22Rv1 (cell line): Measurements from ENCODE around the gene NINJ2.

Experiments used
- ZFX ChIP-seq: fragments of 450-650 bp; IDR thresholded peaks from 2 replicates; pipeline ENCODE4 v1.6.1; 2017; ENCODE audit warnings: antibody characterized with exemption, borderline replicate concordance
- TF ChIP-seq, protein P1 (sequence below): fragments of 450-650 bp; IDR thresholded peaks from 2 replicates; pipeline ENCODE4 v1.5.1; 2017; ENCODE audit warnings: mild to moderate bottlenecking

DNA sequence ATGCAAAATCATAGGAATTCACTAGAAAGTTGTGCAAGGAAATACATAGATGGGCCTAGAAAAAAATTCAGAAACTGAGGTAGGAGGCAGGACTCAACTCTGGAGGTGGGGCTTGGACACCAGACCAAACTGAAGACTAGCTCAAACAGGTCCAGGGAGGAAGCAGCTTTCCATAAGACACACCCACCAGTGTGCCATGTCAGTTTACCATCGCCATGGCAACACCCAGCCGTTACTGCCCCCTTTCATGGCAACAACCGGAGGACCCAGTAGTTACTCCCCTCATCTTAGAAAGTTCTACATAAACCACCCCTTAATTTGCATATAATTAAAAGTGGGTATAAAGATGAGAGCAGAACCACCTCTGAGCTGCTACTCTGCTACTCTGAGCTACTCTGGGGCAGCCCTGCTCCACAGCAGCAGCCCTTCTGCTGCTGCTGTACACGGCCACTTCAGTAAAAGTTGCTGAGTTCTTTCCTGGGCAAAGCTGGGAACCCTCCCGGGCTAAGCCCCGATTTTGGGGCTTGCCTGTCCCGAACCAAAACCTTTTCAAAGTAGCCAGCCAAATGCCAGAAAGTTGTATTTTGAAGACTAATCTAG is 30.8 kb upstream of the NINJ2 start:
- TF ChIP-seq, protein P1, sequence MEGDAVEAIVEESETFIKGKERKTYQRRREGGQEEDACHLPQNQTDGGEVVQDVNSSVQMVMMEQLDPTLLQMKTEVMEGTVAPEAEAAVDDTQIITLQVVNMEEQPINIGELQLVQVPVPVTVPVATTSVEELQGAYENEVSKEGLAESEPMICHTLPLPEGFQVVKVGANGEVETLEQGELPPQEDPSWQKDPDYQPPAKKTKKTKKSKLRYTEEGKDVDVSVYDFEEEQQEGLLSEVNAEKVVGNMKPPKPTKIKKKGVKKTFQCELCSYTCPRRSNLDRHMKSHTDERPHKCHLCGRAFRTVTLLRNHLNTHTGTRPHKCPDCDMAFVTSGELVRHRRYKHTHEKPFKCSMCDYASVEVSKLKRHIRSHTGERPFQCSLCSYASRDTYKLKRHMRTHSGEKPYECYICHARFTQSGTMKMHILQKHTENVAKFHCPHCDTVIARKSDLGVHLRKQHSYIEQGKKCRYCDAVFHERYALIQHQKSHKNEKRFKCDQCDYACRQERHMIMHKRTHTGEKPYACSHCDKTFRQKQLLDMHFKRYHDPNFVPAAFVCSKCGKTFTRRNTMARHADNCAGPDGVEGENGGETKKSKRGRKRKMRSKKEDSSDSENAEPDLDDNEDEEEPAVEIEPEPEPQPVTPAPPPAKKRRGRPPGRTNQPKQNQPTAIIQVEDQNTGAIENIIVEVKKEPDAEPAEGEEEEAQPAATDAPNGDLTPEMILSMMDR: no peak
- no peak for TF ChIP-seq ZFX
